GM19035 (cell line): ENCODE data around the gene TMCO1.
"Not testable (repeated sequence)": the region's sequence is repeated elsewhere in the genome, so short reads cannot be mapped to it uniquely, and the experiment has no call there.

Source experiments
- ATAC-seq: cut with Tn5 transposase; IDR thresholded peaks from one replicate; pipeline ENCODE4 v1.9.1; 2021; ENCODE audit not compliant: unreplicated experiment

Gene TMCO1

GRCh38 chr1:165747632-165748447 is 20.8 kb downstream of the TMCO1 start:
- no peak for ATAC-seq

- not testable (repeated sequence) for ATAC-seq
Measured at GRCh38 chr1:165744913-165745312, 23.8 kb downstream of the TMCO1 start.

- ATAC-seq = no peak
Measured at GRCh38 chr1:165742194-165742593, 26.5 kb downstream of the TMCO1 start.

DNA sequence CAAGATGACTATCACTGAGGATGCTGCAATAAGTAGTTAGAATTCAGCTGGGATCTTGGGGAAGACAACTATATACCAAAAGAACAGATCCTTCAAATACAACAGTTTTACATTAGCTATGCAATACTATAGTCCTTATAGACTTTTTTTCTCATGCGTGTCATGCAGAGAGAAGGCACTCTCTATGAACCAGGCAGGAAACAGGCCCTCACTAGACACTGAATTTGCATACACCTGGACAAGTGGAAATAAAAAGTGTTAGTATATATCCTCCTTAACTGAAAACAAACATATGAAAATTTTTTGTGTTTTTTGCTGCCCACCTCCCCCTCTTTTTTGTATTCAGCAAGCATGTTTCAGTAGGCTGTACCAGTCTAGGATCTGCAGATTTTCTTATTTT is 29.9 kb downstream of the TMCO1 start:
- ATAC-seq = peak; percentile 99

GRCh38 chr1:165737196-165737595 is 31.5 kb downstream of the TMCO1 start:
- no peak for ATAC-seq

GRCh38 chr1:165734906-165735305 is 33.8 kb downstream of the TMCO1 start:
- no peak for ATAC-seq

DNA sequence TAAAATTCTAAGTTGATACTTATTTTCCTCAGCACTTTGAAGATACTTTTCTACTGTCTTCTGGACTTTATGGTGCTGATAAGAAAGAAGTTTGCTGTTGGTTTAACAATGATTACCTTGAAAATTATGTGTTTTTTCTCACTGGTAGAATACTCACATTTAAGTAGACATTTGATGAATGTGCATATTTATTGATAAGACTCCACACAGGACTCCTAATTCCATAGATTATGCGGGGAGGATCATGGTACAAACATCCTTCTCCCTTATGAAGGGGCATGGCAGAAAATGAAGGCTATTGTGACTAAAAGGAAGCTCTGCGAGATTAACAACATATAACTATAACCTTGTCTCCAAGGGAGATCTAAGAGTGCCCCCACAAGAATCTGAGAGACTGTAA is 41.8 kb downstream of the TMCO1 start:
- no peak for ATAC-seq

GRCh38 chr1:165726169-165726568 is 42.5 kb downstream of the TMCO1 start:
- ATAC-seq = no peak

- no peak for ATAC-seq
Measured at GRCh38 chr1:165717918-165718515, 50.7 kb downstream of the TMCO1 start.

- ATAC-seq = not testable (repeated sequence)
Measured at GRCh38 chr1:165716265-165717051, 52.2 kb downstream of the TMCO1 start.

- no peak for ATAC-seq
Measured at GRCh38 chr1:165712764-165713163, 55.9 kb downstream of the TMCO1 start.

DNA sequence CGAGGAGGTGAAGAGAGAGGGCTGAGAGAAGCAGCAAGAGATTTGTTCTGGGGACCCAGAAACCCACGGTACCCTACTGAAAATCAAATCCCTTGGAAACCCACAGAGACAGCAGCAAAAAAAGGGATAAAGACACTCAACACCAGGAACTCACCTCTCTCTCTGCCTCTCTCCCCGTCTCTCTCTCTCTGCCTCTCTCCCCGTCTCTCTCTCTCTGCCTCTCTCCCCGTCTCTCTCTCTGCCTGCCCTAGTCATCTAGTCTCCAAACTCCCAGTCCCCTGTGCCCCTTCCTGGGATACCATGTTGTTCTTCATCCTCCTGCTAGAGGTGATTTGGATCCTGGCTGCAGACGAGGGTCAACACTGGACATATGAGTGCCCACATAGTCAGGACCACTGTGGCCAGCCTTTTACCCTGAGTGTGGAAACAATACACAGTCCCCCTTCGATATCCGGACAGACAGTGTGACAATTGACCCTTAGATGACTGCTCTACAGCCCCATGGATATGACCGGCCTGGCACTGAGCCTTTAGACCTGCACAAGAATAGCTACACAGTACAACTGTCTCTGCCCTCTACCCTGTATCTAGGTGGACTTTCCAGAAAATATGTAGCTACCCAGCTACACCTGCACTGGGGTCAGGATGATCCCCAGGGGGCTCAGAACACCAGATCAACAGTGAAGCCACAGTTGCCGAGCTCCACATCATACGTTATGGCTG is 60.5 kb downstream of the TMCO1 start:
- no peak for ATAC-seq

- ATAC-seq = no peak
Measured at GRCh38 chr1:165703648-165704047, 65.0 kb downstream of the TMCO1 start.

DNA sequence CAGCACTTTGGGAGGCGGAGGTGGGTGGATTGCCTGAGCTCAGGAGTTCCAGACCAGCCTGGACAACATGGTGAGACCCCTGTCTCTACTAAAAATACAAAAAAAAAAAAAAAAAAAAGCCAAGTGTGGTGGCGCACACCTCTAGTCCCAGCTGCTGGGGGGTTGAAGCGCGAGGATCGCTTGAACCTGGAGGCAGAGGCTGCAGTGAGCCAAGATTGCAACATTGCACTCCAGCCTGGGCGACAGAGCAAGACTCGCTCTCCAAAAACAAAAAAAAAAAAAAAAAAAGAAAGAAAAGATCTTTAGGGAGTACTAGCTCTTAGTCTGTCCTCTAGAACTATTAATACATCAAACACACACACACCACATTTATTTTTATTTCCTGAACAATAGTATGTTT is 66.7 kb downstream of the TMCO1 start:
- ATAC-seq = not testable (repeated sequence)

- no peak for ATAC-seq
Measured at GRCh38 chr1:165699577-165699976, 69.1 kb downstream of the TMCO1 start.

DNA sequence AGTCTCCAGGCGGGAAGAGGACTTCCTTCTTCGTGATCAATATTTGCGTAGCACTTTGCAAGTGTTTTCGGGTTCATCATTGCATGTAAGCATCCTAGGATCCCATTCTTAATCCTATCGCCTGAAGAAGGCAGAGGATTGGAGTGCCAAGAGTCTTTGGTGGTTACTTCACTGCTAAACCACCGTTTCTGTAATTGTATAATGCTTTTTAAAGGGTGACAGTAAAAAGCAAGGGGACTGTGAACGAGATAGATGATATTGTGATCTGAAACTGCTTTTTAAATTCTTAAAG is 70.0 kb downstream of the TMCO1 start:
- no peak for ATAC-seq

- peak; percentile 92 for ATAC-seq
Measured at GRCh38 chr1:165697881-165698760, 70.5 kb downstream of the TMCO1 start, which contains the start of gene ALDH9A1. TSS of gene ALDH9A1 (minus strand) at chr1:165698562. CDS start at chr1:165698558, 4 bp downstream.

- no peak for ATAC-seq
Measured at GRCh38 chr1:165697491-165697880, 71.2 kb downstream of the TMCO1 start.

DNA sequence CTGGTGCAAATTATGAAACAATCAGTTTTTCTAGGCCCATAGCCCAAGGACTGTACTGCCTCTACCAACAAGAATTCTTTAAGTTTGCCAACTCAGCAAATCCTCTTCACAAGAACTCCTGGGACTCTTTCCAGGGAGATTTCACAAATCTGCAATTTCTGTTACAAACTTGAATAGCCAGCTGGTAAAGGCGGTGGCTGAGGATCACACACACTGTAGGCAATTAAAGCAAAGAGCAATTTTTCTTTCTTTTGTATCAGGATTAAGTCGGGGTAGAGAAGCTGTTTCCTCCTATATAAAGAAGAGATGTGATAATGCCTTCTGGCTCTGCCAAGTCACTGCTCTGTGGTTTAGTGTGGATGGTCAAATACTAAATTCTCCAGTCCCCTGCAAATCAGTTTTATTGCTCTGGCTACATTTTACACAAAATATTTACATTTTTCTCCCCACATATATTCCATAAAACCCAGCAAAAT is 72.0 kb downstream of the TMCO1 start:
- ATAC-seq = no peak

GRCh38 chr1:165695031-165695430 is 73.6 kb downstream of the TMCO1 start:
- no peak for ATAC-seq
